GM18498 (cell line): ENCODE results near the gene PITHD1.
"Not testable (repeated sequence)": the region's sequence is repeated elsewhere in the genome, so short reads cannot be mapped to it uniquely, and the experiment has no call there.

Experiments used
- ATAC-seq: cut with Tn5 transposase; IDR thresholded peaks from one replicate; pipeline ENCODE4 v1.9.1; 2021; ENCODE audit warnings: mild to moderate bottlenecking, moderate library complexity; ENCODE audit not compliant: unreplicated experiment

PITHD1 gene

GRCh38 chr1:23797478-23798448 lies 19.5 kb downstream of the PITHD1 start:
- ATAC-seq: no peak

GRCh38 chr1:23798662-23799142 lies 20.5 kb downstream of the PITHD1 start:
- no peak for ATAC-seq

GRCh38 chr1:23799255-23799569 lies 21.0 kb downstream of the PITHD1 start:
- no peak for ATAC-seq

- peak; percentile 7 for ATAC-seq
These were observed 21.6 kb downstream of the PITHD1 start for GRCh38 chr1:23799570-23800399.

- ATAC-seq: peak; percentile 79
These were observed 22.5 kb downstream of the PITHD1 start, which contains the start of gene GALE for GRCh38 chr1:23800400-23801337. GALE (minus strand) TSS chr1:23800754; CDS start chr1:23799007, 1,747 bp downstream.

GRCh38 chr1:23801338-23801748 lies 23.1 kb downstream of the PITHD1 start:
- no peak for ATAC-seq

GRCh38 chr1:23801876-23802275 lies 23.7 kb downstream of the PITHD1 start:
- no peak for ATAC-seq

- not testable (repeated sequence) for ATAC-seq
These were observed 24.7 kb downstream of the PITHD1 start for GRCh38 chr1:23802809-23803342.

GRCh38 chr1:23803674-23804073 lies 25.5 kb downstream of the PITHD1 start:
- ATAC-seq: no peak

GRCh38 chr1:23804183-23804835 lies 26.1 kb downstream of the PITHD1 start:
- ATAC-seq: no peak

- no peak for ATAC-seq
These were observed 26.8 kb downstream of the PITHD1 start for GRCh38 chr1:23805025-23805424.

GRCh38 chr1:23806280-23806679 lies 28.1 kb downstream of the PITHD1 start:
- no peak for ATAC-seq

GRCh38 chr1:23807453-23807852 lies 29.2 kb downstream of the PITHD1 start:
- ATAC-seq: no peak

- peak; percentile 61 for ATAC-seq
These were observed 31.5 kb downstream of the PITHD1 start for GRCh38 chr1:23809751-23810171.

GRCh38 chr1:23810818-23811540 lies 32.8 kb downstream of the PITHD1 start:
- ATAC-seq: peak; percentile 66

GRCh38 chr1:23814016-23814415 lies 35.8 kb downstream of the PITHD1 start:
- ATAC-seq: no peak

- ATAC-seq: no peak
These were observed 38.1 kb downstream of the PITHD1 start for GRCh38 chr1:23816361-23816760.

GRCh38 chr1:23816906-23817305 lies 38.7 kb downstream of the PITHD1 start:
- ATAC-seq: no peak

- no peak for ATAC-seq
These were observed 39.4 kb downstream of the PITHD1 start for GRCh38 chr1:23817633-23818032.
